Measurements from ENCODE around the gene HSH2D. TPM values are rescaled to one million over a fixed set of nuclear protein-coding genes. Genes with fewer than 3 reads are reported as not detected.

Gene HSH2D
- total RNA-seq, 2 experiments from 2014 or later, result 57.6 to 79.0 TPM

GRCh38 chr19:16135430-16136127 is 7.9 kb upstream of the HSH2D start:
- H3K27ac ChIP-seq (ENCODE audit: low read depth, low read length, poor library complexity, severe bottlenecking), result no peak overlapping the region
- H2AFZ ChIP-seq (ENCODE audit: low read length), result no peak overlapping the region
- H3K36me3 ChIP-seq (ENCODE audit: insufficient read depth, low read length), result peaks cover 49% of the 10 kb centered on the region
- POLR2A ChIA-PET, result interaction anchor here (0.5 kb wide), 1 partner anchor 940 kb away, joined by 7 read pairs; the partner anchor contains the start of gene MYO9B
- no peak overlapping the region for H3K4me3 ChIP-seq (ENCODE audit: low read depth, low read length, poor library complexity, severe bottlenecking)
- no TSS peak for BruUV-seq (replicated peaks)
- CTCF ChIA-PET (ENCODE audit: unreplicated experiment), result no interaction called here
- intact Hi-C loops (cut with micrococcal nuclease; ENCODE audit: unreplicated experiment), result no loop called here
- no peak for DNase-seq (ENCODE audit: low spot score)
- no peaks in the 10 kb centered on the region for H4K20me1 ChIP-seq (ENCODE audit: insufficient read depth, low read length)
- no peak overlapping the region for H3K4me2 ChIP-seq (ENCODE audit: low read length)
- H3K9me3 ChIP-seq (ENCODE audit: low read length), result no peaks in the 10 kb centered on the region
- H3K4me1 ChIP-seq (ENCODE audit: insufficient read depth, low read length, poor library complexity, severe bottlenecking), result peaks cover 18% of the 10 kb centered on the region
- no peaks in the 10 kb centered on the region for H3K79me2 ChIP-seq (ENCODE audit: insufficient read depth, low read depth, low read length)
- TF ChIP-seq EZH2phosphoT487 (IDR thresholded peaks at IDR 0.05; ENCODE audit: borderline replicate concordance, low read depth, low read length) (no peak), CTCF (conservative IDR thresholded peaks at IDR 0.05; ENCODE audit: low read length) (no peak)
- H3K9me2 ChIP-seq (ENCODE audit: insufficient read depth, low read length), result no peaks in the 10 kb centered on the region

GRCh38 chr19:16136185-16136999 is 7.1 kb upstream of the HSH2D start:
- no peak for DNase-seq (ENCODE audit: low spot score)
- intact Hi-C loops (cut with micrococcal nuclease; ENCODE audit: unreplicated experiment), result no loop called here
- H3K9me2 ChIP-seq (ENCODE audit: insufficient read depth, low read length), result no peaks in the 10 kb centered on the region
- H3K27ac ChIP-seq (ENCODE audit: low read depth, low read length, poor library complexity, severe bottlenecking), result no peak overlapping the region
- H3K79me2 ChIP-seq (ENCODE audit: insufficient read depth, low read depth, low read length), result no peaks in the 10 kb centered on the region
- H4K20me1 ChIP-seq (ENCODE audit: insufficient read depth, low read length), result no peaks in the 10 kb centered on the region
- TF ChIP-seq EZH2phosphoT487 (IDR thresholded peaks at IDR 0.05; ENCODE audit: borderline replicate concordance, low read depth, low read length) (no peak), CTCF (conservative IDR thresholded peaks at IDR 0.05; ENCODE audit: low read length) (no peak)
- H3K36me3 ChIP-seq (ENCODE audit: insufficient read depth, low read length), result peaks cover 40% of the 10 kb centered on the region
- BruUV-seq (replicated peaks), result TSS peak; percentile 20
- H3K4me2 ChIP-seq (ENCODE audit: low read length), result no peak overlapping the region
- H3K4me3 ChIP-seq (ENCODE audit: low read depth, low read length, poor library complexity, severe bottlenecking), result no peak overlapping the region
- no peak overlapping the region for H2AFZ ChIP-seq (ENCODE audit: low read length)
- no peaks in the 10 kb centered on the region for H3K9me3 ChIP-seq (ENCODE audit: low read length)
- H3K4me1 ChIP-seq (ENCODE audit: insufficient read depth, low read length, poor library complexity, severe bottlenecking), result peaks cover 27% of the 10 kb centered on the region
- POLR2A ChIA-PET, result no interaction called here
- CTCF ChIA-PET (ENCODE audit: unreplicated experiment), result no interaction called here

GRCh38 chr19:16139752-16140151 is 3.7 kb upstream of the HSH2D start:
- Histone ChIP-seq H3K4me2 (ENCODE audit: low read length) (no peak overlapping the region), H3K9me3 (ENCODE audit: low read length) (no peaks in the 10 kb centered on the region), H2AFZ (ENCODE audit: low read length) (no peak overlapping the region), H3K36me3 (ENCODE audit: insufficient read depth, low read length) (peaks cover 7% of the 10 kb centered on the region), H4K20me1 (ENCODE audit: insufficient read depth, low read length) (no peaks in the 10 kb centered on the region), H3K4me1 (ENCODE audit: insufficient read depth, low read length, poor library complexity, severe bottlenecking) (peaks cover 45% of the 10 kb centered on the region), H3K9me2 (ENCODE audit: insufficient read depth, low read length) (no peaks in the 10 kb centered on the region), H3K79me2 (ENCODE audit: insufficient read depth, low read depth, low read length) (peaks cover 11% of the 10 kb centered on the region), H3K27ac (ENCODE audit: low read depth, low read length, poor library complexity, severe bottlenecking) (no peak overlapping the region), H3K4me3 (ENCODE audit: low read depth, low read length, poor library complexity, severe bottlenecking) (no peak overlapping the region)
- intact Hi-C loops (cut with micrococcal nuclease; ENCODE audit: unreplicated experiment), result loop anchor here (2.0 kb wide), 1 partner anchor 43 kb away; no protein-coding TSS in a partner anchor
- POLR2A ChIA-PET, result no interaction called here
- no TSS peak for BruUV-seq (replicated peaks)
- CTCF ChIA-PET (ENCODE audit: unreplicated experiment), result no interaction called here
- no peak for TF ChIP-seq EZH2phosphoT487 (IDR thresholded peaks at IDR 0.05; ENCODE audit: borderline replicate concordance, low read depth, low read length)
- TF ChIP-seq CTCF (conservative IDR thresholded peaks at IDR 0.05; ENCODE audit: low read length), result no peak
- no peak for DNase-seq (ENCODE audit: low spot score)

Measured in OCI-LY7 (cell line).